H1 (cell line): ENCODE results near the gene SLC43A1. TPM values are rescaled to one million over a fixed set of nuclear protein-coding genes. Genes with fewer than 3 reads are reported as not detected.

Source experiments
- CHD7 ChIP-seq: fragments of 300-600 bp; sonication (generic); IDR thresholded peaks from 2 replicates; pipeline ENCODE4 v1.7.1; 2012; ENCODE audit warnings: low read length, moderate library complexity, mild to moderate bottlenecking, inconsistent platforms; ENCODE audit not compliant: insufficient replicate concordance
- FOSL1 ChIP-seq: IDR thresholded peaks from 2 replicates; pipeline ENCODE4 v1.6.1; 2011; ENCODE audit warnings: mild to moderate bottlenecking, low read depth, low read length, moderate library complexity; ENCODE audit not compliant: insufficient read depth
- GABPA ChIP-seq: IDR thresholded peaks from 2 replicates; pipeline ENCODE4 v1.6.1; 2011; ENCODE audit warnings: mild to moderate bottlenecking, low read length, moderate library complexity, borderline replicate concordance; ENCODE audit not compliant: insufficient read depth
- HDAC2 ChIP-seq, 2 experiments: fragments of 300-600 bp in 1 of 2; sonication (generic) in 1 of 2; IDR thresholded peaks; 2 replicates each; pipeline ENCODE4 v1.6.1; 2011 to 2012; ENCODE audit warnings: low read depth in 2 of 2, low read length in 2 of 2, mild to moderate bottlenecking in 2 of 2, moderate library complexity in 2 of 2, borderline replicate concordance in 1 of 2, inconsistent platforms in 1 of 2
- KDM4A ChIP-seq: IDR thresholded peaks from one replicate; pipeline ENCODE4 v1.7.1; 2012; ENCODE audit warnings: low read depth, mild to moderate bottlenecking, moderate library complexity, low read length, inconsistent platforms; ENCODE audit not compliant: severe bottlenecking
- NANOG ChIP-seq: IDR thresholded peaks from 2 replicates; pipeline ENCODE4 v1.6.1; 2011; ENCODE audit warnings: low read length, low read depth, mild to moderate bottlenecking, inconsistent platforms; ENCODE audit not compliant: insufficient read depth, poor library complexity, severe bottlenecking
- NRF1 ChIP-seq: IDR thresholded peaks from 2 replicates; pipeline ENCODE4 v1.6.1; 2011; ENCODE audit warnings: mild to moderate bottlenecking, low read depth, low read length, improper control_type of control experiment
- POLR2AphosphoS5 ChIP-seq: IDR thresholded peaks from 2 replicates; pipeline ENCODE4 v1.6.1; 2011; ENCODE audit warnings: low read depth, low read length
- RBBP5 ChIP-seq: IDR thresholded peaks from 2 replicates; pipeline ENCODE4 v1.7.1; 2012; ENCODE audit warnings: low read depth, mild to moderate bottlenecking, inconsistent platforms, low read length, moderate library complexity, borderline replicate concordance
- SAP30 ChIP-seq: fragments of 300-600 bp; sonication (generic); IDR thresholded peaks from 2 replicates; pipeline ENCODE4 v1.7.1; 2012; ENCODE audit warnings: low read length, moderate library complexity, mild to moderate bottlenecking, inconsistent platforms; ENCODE audit not compliant: insufficient read depth, insufficient replicate concordance
- TCF12 ChIP-seq: IDR thresholded peaks from 2 replicates; pipeline ENCODE4 v1.6.1; 2011; ENCODE audit warnings: low read depth, mild to moderate bottlenecking, low read length
- polyA plus RNA-seq, 7 experiments: library from polyadenylated mRNA; depleted of rRNA in 3 of 7; stranded (reverse) in 5 of 7; unstranded in 2 of 7; fragments of >200 nt in 5 of 7; fragments of 200-250 nt in 2 of 7; gene quantifications; 1 replicate in 5 of 7; 2 replicates in 1 of 7; 4 replicates in 1 of 7; pipeline versions ENCODE4 v1.2.1 to v1.2.3, GENCODE V29; 2011 to 2013; ENCODE audit warnings: missing spikeins in 2 of 7, mixed read lengths in 2 of 7
- total RNA-seq: library from RNA; stranded (reverse); fragmentation: NEBNext Ultra II Directional; extraction: Animal tissue kit (Norgen Biotek cat#: 25700); gene quantifications from 2 replicates; pipeline ENCODE4 v1.2.1, GENCODE V29; 2021

SLC43A1 gene
- total and polyA plus RNA-seq, 2 of the 8 experiments (the other 6 are each of a cell fraction or from before 2014, with no cell fraction given), result 34.5 to 58.0 TPM

DNA sequence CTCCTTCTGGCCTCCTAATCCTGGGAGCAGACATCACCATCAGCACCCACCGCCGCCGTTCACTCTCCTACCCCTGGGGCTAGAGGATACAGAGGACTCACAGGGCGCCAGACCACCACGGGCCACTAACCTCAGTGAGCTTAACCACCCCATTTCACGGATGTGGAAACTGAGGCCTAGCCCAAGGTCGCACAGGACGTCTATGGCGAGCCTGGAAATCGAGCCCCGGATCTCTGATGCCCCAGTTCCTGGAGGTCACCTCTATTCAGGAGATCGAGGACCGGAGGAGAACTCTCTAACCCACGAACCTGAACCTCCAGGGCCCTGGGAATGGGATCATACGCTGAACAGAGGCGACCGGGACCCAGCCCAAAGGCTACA is 14.7 kb upstream of the SLC43A1 start (continued):
- TF ChIP-seq CHD7, result no peak
- TF ChIP-seq RBBP5, result 0 out of 2 replicates have a peak, but pooled peaks have one; percentile 20
- no peak for TF ChIP-seq KDM4A
- no peak for TF ChIP-seq POLR2AphosphoS5
- no peak for TF ChIP-seq FOSL1
- no peak for TF ChIP-seq HDAC2 (IDR thresholded peaks at IDR 0.05; ENCODE audit: borderline replicate concordance in 1 of 2, low read depth in 2 of 2, low read length in 2 of 2)
- TF ChIP-seq NRF1, result no peak
- TF ChIP-seq TCF12, result no peak
- no peak for TF ChIP-seq NANOG
- TF ChIP-seq SAP30, result peak; percentile 80
- TF ChIP-seq GABPA, result no peak
